ENCODE data around the gene TECPR1.
A peak's percentile ranks its signal among the peaks of the same experiment; 100 is the strongest.

Gene TECPR1

DNA sequence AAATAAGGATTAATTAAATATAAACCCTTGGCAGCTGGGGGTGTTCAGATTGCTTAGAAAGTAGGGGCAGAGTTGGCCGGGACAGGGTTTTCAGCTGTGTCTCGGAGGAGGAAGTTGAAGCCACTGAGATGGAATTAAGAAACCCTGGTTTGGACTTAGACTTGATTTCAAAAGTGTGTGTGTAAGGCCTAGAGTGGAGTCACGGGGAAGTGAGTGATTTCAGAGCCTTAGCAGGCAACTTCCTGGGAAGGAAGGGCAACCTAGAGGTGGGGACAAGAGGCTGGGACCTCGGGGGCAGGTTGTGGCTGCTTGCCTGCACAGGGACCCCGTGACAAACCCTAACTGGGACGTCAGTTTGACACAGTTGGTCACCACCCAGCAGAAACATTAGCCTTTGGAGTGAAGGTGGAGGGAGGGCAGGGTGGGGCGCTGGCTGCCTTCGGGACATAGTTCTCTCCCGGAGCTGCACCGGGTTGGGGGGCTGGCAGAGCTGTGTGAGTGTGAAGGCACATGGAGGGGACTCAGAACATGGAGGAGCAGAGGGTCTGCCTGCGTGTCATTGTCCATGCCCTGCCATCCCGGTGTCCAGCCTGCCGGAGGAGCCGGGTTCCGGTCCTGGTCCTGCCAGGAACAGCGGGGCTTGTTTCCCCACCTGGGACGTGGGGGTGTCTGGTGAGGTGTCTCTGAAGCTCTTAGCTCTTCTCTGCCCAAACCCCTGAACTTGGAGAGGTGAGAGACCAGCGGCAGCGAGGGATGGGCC is 31.3 kb upstream of the TECPR1 start:
- DNase-seq (ENCODE audit: low spot score), result peak; percentile 81

DNA sequence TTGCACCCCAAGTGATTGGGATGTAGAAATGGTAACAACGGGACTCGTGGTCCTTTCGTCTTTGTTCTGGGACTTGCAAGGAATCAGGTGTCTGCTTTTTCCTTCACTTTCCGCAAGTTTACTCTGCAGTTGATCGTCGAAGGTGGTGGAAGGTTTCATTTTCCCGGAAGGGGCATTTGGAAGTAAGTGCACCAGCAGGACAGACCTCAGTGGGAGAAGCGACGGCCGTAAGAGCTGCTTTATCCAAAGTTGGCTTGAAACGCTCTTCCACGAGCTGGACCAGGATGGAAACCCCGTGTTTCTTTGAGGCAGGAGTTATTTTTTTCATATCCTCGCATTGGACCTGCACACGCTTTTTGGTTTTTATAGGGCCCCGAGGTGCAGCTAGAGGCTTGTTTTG is 30.7 kb upstream of the TECPR1 start:
- no peak for DNase-seq (ENCODE audit: low spot score)

DNA sequence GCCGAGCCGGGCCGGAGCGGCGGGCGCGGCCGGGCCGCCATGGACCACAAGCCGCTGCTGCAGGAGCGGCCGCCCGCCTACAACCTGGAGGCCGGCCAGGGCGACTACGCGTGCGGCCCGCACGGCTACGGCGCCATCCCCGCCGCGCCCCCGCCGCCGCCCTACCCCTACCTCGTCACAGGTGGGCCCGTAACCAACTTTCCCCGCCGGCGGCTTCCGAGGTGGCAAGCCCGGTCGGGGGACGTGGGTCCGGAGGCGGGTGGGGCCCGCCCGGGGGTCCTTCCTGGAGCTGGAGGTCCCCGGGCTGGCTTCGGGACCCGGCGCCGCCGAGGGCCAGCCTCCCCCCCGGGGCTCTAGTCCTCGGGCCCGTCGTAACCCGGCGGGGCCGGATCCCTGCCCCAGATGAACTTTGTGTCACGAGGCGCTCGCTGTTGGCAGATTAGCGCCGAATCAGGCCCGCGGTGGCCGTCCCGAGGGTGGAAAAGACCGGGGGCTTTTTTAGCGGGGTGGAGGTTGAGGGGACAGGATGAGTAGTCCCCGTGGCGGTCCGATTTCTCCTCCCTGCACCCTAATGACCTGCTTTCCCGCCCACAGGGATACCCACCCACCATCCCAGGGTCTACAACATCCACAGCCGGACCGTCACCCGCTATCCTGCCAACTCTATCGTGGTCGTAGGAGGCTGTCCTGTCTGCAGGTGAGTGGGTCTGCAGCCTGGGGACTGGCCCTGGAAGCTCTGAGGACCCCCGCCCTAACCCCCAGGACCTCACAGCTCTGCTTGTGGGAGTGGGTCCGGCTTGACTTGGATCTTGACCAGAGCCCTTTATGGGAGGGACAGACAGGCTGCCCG is 29.9 kb upstream of the TECPR1 start:
- DNase-seq (ENCODE audit: low spot score), result no peak

DNA sequence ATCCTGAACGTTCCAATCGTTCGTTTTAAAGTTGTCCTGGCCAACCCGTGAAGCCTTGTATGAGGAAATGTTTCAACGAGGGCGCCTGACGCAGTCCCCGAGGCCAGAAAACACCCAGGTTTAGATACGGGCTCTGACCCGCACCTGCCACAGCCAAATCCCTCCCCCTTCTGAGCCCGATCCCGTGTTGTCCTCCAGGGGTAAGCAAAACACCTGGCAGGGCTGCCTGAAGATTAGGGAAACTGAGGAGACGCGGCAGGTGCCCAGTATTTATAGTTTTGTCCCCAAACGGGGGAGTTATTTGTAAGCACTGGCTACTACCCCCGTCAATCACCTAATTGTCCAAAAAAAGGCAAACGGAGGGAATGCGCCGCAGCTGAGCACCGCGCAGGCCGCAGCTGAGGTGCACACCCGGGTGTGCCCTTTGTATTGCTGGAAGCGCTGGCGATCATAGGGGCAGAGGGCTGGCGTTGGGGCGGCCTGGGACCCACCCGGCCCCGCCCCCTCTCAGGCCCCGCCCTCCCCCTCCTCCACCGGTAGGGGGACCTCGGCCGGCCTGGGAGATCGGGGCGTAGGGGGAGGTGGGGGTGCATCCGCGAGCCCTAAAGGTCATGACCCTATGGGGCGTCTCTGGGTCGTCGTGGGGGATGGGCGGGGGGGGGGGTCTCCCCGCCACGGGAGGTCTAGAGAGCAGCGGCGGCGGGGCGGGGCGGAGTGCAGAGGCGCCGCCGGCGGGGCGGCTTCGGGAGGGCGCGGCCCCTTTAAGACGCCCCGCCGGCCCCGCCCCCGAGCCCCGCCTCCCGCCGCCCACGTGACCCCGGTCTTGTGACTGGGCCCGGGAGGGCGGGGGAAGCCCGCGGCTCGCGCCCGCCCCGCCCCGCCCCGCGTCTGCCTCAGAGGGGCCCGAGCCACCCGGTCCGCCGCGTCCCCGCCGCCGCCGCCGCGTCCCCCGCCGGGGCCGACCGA is 29.0 kb upstream of the TECPR1 start, which contains the start of gene BRI3:
BRI3 (plus strand) TSS at position 896 of the 966 bp plus-strand sequence. CDS start 110 bp downstream, outside the sequence.
- peak; percentile 77 for DNase-seq (ENCODE audit: low spot score)

DNA sequence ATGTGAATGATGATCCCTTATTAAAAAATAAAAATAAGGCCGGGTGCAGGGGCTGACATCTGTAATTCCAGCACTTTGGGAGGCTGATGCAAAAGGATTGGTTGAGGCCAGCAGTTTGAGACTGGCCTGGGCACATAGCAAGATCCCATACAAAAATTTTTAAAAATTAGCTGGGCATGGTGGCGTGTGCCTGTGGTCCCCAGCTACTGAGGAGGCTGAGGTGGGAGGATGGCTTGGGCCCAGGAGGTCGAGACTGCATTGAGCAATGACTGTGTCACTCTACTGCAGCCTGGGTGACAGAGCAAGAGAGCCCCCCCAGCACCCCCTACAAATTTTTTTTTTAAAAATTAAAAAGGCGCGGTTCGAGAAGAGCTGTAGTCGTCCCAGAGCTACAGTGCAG is 28.3 kb upstream of the TECPR1 start:
- DNase-seq (ENCODE audit: low spot score), result no peak

DNA sequence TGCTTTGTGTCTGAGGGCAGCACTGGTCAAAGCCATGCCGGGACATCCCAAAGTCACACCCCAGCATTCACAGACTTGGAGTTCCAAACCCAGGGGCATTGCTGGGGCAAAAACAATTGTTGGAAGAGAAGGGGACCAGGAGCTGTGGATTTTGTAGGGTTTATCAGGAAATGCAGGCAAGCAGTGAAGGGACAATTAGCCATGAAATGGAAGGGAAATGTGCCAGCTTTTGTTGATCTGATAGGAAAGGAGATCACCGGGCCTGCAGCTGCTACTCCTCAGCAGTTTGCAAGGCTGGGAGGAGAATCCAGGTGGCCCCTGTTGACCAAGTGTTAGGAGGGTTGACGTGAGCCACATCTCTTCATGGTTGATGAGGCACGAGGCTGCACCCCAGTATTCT is 26.9 kb upstream of the TECPR1 start:
- no peak for DNase-seq (ENCODE audit: low spot score)

DNA sequence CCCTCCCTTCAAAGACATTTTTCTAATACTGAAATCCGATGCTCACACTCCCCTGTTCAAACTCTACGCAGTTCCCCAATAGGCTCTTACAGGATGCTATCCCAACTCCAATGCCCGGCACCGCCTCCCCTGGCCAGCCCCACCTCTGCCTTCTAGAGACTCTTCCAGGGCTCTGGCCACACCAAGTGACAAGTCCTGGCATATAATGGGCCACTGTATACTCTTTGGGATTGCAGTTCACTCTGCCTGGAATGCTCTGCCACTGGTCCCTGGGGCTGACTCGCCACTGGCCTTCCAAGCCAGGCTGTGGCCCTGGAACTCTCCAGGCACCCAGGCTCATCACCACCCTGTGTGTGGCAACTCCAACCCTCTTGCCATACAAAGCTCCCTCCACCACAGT is 26.4 kb upstream of the TECPR1 start:
- no peak for DNase-seq (ENCODE audit: low spot score)

DNA sequence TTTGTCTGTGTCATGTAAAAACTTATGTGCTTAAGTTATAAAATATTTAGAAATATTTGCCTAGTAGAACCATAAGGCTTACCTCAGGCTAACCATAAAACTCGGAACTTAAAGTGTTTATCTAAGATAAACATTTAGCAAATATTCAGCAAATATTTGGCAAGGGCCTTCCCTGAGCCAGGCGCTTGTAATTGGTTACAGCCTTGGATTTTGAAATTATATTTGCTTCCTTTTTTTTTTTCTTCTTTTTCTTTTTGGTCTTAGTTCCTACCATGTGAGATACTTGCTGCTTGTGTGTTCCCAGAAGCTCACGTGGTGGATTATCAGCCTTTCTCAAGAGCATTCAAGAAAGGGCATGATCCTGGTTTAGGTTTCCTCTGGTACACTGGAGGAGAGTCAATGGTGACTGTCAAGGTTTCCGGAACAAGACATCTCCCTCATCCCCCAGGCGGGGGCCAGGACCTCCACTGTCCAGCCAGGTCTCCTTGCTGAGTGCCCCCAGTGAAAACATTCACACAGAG is 24.3 kb upstream of the TECPR1 start:
- no peak for DNase-seq (ENCODE audit: low spot score)

DNA sequence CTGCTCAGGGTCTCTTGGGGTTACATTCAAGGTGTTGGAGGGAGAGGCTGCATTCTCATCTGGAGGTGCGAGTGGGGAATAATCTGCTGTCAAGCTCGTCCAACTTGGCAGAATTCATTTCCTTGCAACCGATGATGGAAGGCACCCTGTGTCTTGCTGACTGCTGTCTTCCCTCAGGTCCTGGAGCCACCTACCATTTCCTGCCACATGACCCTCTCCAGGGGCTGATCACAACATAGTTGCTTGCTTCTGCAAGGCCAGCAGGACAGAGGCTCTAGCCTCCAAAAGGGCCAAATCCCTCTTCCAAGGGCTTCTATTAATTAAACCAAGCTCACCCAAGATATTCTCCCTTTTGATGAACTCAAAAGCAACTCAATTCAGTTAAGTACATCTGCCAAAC is 15.3 kb upstream of the TECPR1 start:
- DNase-seq (ENCODE audit: low spot score), result no peak

DNA sequence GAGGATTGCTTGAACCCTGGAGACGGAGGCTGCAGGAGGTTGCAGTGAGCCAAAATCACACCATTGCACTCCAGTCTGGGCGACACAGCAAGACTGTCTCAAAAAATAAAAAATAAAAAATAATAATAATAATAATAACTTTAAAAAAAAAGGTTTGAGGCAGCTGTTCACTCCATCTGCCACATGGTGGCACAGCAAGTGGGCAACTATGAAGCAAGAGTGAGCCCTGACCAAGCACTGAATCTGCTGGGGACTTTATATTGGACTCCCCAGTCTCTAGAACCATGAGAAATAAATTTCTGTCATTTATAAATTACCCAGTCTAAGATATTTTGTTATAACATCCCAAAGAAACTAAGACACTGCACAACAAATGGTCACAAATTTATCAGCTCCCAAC is 14.8 kb upstream of the TECPR1 start:
- no peak for DNase-seq (ENCODE audit: low spot score)

DNA sequence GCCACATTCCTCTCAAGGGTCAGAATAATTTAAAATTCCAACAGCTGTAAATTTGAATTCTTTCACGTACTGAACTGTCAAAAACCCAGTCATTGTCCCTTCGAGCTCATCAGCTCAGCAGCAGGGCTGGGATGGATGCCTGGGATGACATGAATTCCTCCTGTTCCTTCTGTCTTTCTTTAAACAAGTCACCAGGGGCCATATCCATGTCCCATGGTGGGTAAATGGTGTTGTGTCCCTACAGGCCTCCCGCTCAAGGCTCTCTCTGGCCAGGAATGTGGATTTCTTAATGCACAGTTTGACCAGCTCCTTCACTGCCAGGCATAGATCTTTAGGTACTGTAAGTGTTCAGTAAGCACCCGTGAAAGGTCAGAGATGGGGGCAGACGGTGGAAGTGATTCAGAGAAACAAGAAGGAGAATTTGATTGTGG is 13.8 kb upstream of the TECPR1 start:
- no peak for DNase-seq (ENCODE audit: low spot score)

DNA sequence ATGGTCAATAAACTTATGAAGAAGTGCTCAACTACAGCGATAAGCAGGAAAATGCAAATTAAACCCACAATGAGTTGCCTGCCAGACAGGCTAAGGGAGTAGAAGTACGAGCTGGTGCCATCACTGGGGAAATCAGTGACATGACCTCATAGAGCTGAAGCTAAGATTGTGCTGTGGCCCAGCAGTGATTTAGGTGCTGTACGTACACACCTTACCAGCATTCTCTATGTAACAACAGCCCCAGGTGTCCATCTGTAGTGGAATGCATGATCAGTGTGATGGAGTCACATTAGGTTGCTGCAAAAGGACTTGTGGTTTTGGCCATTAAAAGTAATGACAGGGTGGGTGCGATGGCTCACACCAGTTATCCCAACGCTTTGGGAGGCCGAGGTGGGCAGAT is 5.7 kb upstream of the TECPR1 start:
- DNase-seq (ENCODE audit: low spot score), result no peak

DNA sequence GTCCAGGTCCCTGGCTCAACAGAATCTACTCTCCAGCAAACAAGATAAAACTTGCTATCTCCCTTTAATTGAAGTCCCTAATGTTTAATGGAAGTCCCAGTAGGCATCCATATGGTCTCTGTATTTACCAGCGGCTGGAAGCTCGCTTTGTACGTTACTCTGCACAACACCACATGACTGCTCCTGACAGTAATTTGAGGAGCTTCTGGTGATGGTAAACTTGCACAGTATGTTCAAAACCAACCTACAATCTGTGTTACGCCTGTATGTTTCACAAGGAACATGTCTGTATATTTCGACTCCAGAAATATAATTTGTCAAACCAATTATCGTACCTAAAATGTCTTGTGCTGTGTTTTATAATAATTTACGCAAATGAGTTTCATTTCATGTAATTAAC is 4.4 kb upstream of the TECPR1 start:
- no peak for DNase-seq (ENCODE audit: low spot score)

DNA sequence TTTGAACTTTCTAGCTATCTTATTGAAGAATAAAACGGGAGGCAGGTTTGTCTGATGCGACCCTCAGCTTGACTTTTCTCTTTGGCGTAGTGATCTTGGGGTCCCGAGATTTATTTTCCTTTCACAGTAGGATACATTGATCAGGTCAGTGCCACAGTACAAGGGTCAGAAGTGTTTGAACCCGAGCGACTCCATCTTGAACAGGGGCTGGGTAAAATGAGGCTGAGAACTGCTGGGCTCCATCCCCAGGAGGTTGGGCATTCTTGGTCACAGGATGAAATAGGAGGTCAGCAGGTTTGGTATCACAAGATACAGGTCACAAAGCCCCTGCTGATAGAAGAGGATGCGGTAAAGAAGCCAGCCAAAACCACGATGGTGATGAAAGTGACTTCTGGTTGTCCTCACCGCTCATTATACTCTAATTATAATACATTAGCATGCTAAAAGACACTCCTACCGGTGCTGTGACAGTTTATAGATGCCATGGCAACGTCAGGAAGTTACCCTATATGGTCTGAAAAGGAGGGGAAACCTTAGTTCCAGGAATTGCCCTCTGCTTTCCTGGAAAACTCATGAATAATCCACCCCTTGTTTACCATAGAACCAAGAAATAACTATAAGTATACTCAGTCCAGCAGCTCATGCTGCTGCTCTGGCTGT is 3.0 kb upstream of the TECPR1 start:
- no peak for DNase-seq (ENCODE audit: low spot score)

DNA sequence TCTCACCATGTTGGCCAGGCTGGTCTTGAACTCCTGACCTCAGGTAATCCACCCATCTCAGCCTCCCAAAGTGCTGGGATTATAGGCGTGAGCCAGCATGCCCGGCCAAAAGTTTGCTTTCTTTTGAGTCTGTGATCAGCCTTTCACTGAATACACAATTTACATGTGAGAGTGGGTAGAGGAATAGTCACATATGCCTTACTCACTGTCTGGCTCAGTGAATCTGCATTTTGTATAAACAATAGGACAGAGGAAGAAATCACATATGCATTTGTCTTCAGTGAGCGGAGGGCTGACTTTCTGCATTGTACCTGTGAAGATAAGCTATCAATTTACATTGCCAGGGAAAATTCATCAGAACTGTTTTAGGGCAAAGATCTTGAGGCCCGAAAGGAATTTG is 2.5 kb upstream of the TECPR1 start:
- DNase-seq (ENCODE audit: low spot score), result no peak

DNA sequence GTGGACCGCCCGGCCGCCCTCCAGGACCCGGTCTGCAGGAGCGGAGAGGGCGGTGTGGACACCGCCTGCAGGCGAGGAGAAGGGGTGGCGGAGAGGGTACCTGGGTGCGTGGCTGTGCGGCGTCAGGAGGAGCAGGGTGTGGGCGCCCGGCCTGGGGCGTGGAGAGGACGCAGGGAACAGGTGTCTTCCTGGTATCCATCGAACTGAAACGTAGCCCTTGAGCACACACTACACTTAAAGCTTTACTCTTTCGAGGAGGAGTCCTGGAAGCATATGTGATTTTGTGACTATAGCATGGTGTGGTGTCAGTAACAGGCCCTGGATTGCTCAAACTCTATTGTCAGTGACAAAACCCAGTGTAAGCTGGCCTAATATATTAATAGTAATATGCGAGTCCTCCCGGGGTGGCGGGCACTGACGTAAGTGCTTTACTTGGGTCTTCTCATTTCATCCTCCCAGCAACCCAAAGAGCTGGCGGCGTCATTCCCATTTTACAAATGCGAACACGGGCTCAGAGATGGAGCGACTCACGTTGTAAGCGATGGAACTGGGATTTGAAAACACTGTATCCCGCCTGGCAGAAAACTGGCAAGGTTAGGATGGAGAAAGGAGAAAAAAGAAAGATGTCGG is 508 bp upstream of the TECPR1 start:
- DNase-seq (ENCODE audit: low spot score), result peak; percentile 20

DNA sequence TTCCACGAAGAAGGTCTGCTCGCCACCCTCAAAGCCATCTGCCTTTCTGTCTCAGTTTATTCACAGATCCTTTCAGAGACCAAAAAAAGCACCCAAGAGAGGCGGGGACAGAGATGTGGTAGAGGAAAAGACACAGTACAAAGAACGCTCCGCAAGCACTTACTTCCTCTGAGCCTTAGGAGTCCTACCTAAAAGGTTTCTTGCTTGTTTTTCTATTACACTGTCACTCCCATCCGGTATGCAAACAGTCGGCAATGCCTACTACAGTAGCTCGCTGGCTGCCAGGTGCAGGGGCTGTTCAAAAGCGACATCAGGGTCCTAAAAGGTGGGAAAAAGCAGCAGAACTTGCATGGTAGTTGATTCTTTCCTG is 816 bp downstream of the TECPR1 start:
- DNase-seq (ENCODE audit: low spot score), result peak; percentile 11

DNA sequence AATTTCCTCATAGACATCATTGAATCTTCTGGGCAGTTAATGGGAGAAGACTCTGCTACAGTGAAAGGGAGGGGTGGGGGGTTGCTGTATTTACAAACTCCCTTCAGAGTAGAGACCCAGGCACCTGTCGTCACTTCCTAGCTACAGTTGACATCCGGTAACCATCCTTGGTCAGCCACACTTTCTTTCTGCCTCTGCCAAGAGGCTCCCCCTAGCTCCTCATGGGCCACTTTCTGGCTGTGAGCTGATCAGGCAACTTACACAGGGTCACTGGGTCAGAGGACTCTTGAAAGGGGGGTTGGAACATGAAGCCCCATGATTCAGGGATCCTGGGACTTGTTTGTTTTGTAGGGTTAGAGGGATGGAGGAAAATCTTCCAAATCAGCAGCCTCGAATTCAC is 1.2 kb downstream of the TECPR1 start:
- DNase-seq (ENCODE audit: low spot score), result no peak

DNA sequence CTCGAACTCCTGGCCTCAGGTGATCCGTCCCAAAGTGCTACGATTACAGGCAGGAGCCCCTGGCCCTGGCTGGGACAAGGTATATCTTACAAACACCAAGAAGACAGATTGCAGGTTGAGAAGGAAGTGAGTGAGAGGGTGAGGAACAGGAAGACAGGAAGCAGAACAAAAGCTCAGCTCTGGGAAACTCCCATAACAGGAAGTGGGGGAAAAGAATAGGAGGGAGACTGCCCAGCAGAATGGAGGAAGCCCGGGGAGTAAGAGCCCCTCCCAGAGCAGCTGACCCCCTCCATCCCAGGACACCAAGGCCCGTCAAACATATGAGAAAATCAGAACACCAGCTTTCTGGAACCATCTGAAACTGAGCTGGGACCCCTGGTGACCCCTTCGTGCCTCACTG is 2.9 kb downstream of the TECPR1 start:
- no peak for DNase-seq (ENCODE audit: low spot score)

DNA sequence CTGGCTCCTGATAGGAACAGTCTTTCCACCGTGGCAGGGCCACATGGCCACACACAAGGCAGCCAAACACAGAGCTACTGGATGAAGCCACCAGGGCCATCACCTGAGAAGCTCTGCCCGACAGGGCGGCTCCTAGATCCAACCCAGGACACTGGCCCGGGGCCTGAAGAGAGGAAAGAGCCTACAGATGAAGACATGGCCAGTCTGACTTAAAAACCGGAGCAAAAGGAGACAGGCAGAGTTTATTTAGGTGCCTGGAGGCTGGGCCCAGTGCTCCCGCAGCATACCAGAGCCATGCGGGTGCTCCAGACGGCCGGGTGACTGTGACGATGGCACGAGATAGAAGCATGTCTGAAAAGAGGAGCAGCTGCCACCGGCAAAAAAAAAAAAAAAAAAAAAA is 3.9 kb downstream of the TECPR1 start:
- no peak for DNase-seq (ENCODE audit: low spot score)

DNA sequence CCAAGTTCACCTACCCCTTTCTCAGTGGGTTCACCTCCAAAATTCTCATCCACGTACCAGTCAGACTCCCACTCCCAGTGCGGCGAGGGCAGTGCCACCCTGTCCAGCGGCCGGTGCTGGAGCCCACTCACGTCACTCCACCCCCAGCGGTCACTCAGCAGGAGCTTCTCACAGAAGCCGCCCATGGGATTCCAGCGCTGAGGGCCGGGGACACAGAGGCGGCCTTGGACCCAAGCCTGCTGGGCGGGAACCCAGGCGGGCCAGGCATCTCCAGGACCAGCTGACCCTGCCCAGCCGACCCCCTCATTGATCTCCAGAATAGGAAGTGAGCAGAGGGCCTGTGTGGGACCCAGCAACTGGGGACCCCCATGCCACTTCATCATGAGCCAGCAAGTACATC is 7.2 kb downstream of the TECPR1 start:
- no peak for DNase-seq (ENCODE audit: low spot score)
